ENCODE results near the gene SDCCAG8. TPM values are rescaled to one million over a fixed set of nuclear protein-coding genes. Genes with fewer than 3 reads are reported as not detected.

The SDCCAG8 gene
- total RNA-seq, 1 donor from 2014 or later, result 92.7 TPM

DNA sequence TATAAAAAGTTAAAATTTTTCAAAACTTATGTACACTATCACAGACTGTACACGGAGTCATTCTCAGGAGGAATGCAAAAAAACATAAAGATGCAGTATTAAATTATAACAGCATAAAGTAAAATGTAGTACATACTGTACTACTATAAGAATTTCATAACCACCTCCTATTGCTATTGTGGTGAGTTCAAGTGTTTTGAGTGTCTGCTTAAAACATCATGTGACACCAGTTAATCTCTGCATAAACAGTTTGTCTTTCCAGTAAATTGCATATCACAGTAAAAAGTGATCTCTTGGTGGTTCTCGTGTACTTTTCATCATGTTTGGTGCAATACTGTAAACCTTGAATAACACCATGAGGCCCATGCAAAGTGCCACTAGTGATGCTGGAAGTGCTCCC is 45.2 kb downstream of the SDCCAG8 start:
- H3K4me1 ChIP-seq, result no peaks in the 10 kb centered on the region
- intact Hi-C loops (cut with DNase I), result no loop called here
- TF ChIP-seq, protein P1, sequence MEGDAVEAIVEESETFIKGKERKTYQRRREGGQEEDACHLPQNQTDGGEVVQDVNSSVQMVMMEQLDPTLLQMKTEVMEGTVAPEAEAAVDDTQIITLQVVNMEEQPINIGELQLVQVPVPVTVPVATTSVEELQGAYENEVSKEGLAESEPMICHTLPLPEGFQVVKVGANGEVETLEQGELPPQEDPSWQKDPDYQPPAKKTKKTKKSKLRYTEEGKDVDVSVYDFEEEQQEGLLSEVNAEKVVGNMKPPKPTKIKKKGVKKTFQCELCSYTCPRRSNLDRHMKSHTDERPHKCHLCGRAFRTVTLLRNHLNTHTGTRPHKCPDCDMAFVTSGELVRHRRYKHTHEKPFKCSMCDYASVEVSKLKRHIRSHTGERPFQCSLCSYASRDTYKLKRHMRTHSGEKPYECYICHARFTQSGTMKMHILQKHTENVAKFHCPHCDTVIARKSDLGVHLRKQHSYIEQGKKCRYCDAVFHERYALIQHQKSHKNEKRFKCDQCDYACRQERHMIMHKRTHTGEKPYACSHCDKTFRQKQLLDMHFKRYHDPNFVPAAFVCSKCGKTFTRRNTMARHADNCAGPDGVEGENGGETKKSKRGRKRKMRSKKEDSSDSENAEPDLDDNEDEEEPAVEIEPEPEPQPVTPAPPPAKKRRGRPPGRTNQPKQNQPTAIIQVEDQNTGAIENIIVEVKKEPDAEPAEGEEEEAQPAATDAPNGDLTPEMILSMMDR (IDR thresholded peaks at IDR 0.05), result no peak
- H3K27ac ChIP-seq, result no peak overlapping the region
- H3K36me3 ChIP-seq, result peaks cover 6% of the 10 kb centered on the region
- peak; percentile 67 to 81 for ATAC-seq
- H3K27me3 ChIP-seq (ENCODE audit: low read depth), result no peaks in the 10 kb centered on the region
- no peak for DNase-seq
- H3K4me3 ChIP-seq, result no peak overlapping the region
- peaks cover 2% of the 10 kb centered on the region for H3K9me3 ChIP-seq

- intact Hi-C loops (cut with DNase I), result no loop called here
- Histone ChIP-seq H3K9me3 (no peaks in the 10 kb centered on the region), H3K4me3 (no peak overlapping the region), H3K27me3 (ENCODE audit: low read depth) (no peaks in the 10 kb centered on the region), H3K4me1 (peaks cover 29% of the 10 kb centered on the region), H3K27ac (no peak overlapping the region), H3K36me3 (peaks cover 25% of the 10 kb centered on the region)
- TF ChIP-seq, protein P1 (IDR thresholded peaks at IDR 0.05), result no peak
- no peak for ATAC-seq
- no peak for DNase-seq
These were observed 56.0 kb downstream of the SDCCAG8 start for GRCh38 chr1:243311809-243312208.

DNA sequence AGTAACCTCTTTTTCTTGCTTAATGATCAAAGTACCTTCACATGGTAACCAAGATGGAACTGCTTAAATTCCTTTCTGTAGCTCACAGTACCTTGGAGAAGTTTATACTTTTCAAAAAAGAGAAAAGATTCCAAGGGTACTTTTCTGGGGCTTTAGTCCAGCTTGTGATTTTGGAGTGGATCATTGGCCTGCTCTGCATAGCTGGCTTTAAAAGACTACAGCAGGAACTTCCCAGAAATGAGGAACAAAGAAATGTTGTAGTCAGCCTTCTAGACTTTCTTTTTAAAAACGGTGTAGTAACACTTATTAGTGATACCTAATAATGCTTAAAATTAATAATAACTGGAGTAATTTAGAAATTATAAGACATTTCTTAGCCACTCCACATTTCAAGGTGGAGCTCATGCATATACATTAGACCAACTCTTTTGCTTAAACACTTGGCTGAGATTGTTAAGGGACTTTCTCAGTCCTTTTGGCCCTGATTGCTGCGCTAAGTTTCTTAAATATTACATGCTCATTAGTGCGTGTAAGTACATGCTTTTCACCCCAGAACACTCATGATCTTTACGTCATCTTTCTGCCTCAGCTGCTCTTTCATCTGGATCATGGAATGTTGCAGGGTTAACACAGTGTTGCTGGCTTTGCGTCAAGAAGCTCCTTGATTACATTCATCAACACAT is 57.3 kb downstream of the SDCCAG8 start:
- H3K9me3 ChIP-seq, result no peaks in the 10 kb centered on the region
- no peak overlapping the region for H3K4me3 ChIP-seq
- TF ChIP-seq, protein P1 (IDR thresholded peaks at IDR 0.05), result no peak
- peaks cover 32% of the 10 kb centered on the region for H3K36me3 ChIP-seq
- intact Hi-C loops (cut with DNase I), result no loop called here
- DNase-seq (no peak), ATAC-seq (peak in 1 of 2 donors; percentile 72)
- H3K27ac ChIP-seq, result peak overlapping the region; percentile 44
- no peaks in the 10 kb centered on the region for H3K27me3 ChIP-seq (ENCODE audit: low read depth)
- peaks cover 31% of the 10 kb centered on the region for H3K4me1 ChIP-seq

DNA sequence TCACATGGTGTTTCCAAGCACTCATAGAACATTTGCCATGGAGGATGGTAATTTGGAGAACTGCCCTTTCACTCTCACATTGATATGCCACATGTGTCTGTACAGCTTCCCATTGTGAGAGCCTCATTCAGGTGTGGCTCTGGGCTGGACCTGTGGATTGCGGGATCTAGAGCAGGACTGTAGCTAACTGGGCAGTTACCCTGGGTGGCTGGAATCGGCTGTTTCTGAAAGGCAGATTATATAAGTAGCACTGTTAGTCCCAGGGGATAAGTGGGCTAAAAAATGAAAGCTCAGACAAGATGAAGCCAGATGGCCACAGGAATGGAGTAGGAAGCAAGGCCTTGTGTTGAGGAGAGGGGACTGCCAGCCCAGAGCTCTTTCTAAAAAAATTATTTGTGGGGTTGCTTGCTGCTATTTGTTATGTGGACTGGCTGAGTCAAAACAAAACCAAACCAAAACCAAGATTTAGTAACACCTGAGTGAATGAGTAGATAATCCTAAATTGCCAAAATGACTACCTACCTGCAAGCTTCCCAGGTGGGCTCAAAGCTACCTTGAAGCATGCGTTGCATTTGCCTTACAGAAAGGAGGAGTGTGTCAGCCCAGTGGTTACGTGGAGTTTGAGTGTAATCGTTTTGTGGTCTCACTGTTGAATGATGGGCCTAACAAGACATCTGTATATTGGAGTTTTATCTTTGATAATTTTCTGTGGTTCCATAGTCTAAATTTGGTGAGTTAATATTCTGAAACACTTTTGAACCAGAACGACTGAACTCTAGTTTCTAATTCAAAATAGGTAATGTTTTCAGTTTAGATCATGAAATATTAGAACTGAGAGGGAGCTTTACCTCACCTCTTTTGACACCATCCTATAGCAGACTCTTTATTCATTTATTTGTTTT is 58.0 kb downstream of the SDCCAG8 start:
- ATAC-seq, result peak; percentile 59 to 79
- TF ChIP-seq, protein P1 (IDR thresholded peaks at IDR 0.05), result no peak
- H3K27ac ChIP-seq, result peak overlapping the region; percentile 44

DNA sequence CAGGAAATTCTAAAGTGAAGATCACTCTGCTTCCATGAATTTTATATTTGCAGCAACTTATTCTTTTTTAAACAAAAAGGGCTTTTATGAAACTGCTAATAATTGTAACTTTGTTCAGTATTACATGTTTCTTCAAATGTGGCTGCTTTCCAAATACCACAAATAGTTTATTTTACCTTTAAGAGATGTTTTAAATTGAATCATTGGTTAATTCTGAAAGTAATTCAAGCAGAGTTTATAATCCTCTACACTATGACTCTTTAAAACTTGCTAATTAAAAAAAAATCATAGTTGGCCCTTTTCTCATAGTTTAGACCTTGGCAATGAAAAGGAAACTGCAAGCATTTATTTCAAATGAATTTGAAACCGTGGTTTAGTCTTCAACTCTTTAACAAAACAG is 59.6 kb downstream of the SDCCAG8 start:
- intact Hi-C loops (cut with DNase I), result no loop called here
- Histone ChIP-seq H3K4me1 (peaks cover 31% of the 10 kb centered on the region), H3K36me3 (peaks cover 22% of the 10 kb centered on the region), H3K27ac (no peak overlapping the region), H3K27me3 (ENCODE audit: low read depth) (no peaks in the 10 kb centered on the region), H3K4me3 (no peak overlapping the region), H3K9me3 (no peaks in the 10 kb centered on the region)
- ATAC-seq (no peak), DNase-seq (no peak)
- TF ChIP-seq, protein P1 (IDR thresholded peaks at IDR 0.05), result no peak

More for the DNA sequence above, 58.0 kb downstream of the SDCCAG8 start:
- Histone ChIP-seq H3K9me3 (no peaks in the 10 kb centered on the region), H3K4me3 (no peak overlapping the region), H3K27me3 (ENCODE audit: low read depth) (no peaks in the 10 kb centered on the region), H3K4me1 (peaks cover 31% of the 10 kb centered on the region), H3K36me3 (peaks cover 26% of the 10 kb centered on the region)
- intact Hi-C loops (cut with DNase I), result no loop called here
- no peak for DNase-seq
